Memory B cell (primary cell): ENCODE data around the gene MRPS25.
"Not testable (repeated sequence)": the region's sequence is repeated elsewhere in the genome, so short reads cannot be mapped to it uniquely, and the experiment has no call there.

Source experiments
- ATAC-seq: fragments of 150-1000 bp; cut with Tn5 transposase; 2 replicates; pipeline ENCODE4 v1.10.0; 2021; ENCODE audit warnings: low read depth, mild to moderate bottlenecking, moderate library complexity
- DNase-seq, 2 donors: peaks; one replicate each; pipeline ENCODE4 v3.0.0; 2022; ENCODE audit warnings: low spot score in 2 of 2
- H3K27ac Mint-ChIP-seq: one replicate; pipeline ENCODE4 v1.8.0; 2022; ENCODE audit warnings: mild to moderate bottlenecking, moderate library complexity, mixed read lengths
- H3K27me3 Mint-ChIP-seq: one replicate; pipeline ENCODE4 v1.8.0; 2022; ENCODE audit warnings: mixed read lengths
- H3K36me3 Mint-ChIP-seq: one replicate; pipeline ENCODE4 v1.8.0; 2022; ENCODE audit warnings: mild to moderate bottlenecking, mixed read lengths
- H3K4me1 Mint-ChIP-seq: one replicate; pipeline ENCODE4 v1.8.0; 2022; ENCODE audit warnings: mixed read lengths
- H3K4me3 Mint-ChIP-seq: one replicate; pipeline ENCODE4 v1.8.0; 2022; ENCODE audit warnings: mild to moderate bottlenecking, moderate library complexity, mixed read lengths
- H3K9me3 Mint-ChIP-seq: one replicate; pipeline ENCODE4 v1.8.0; 2022; ENCODE audit warnings: mixed read lengths

Gene MRPS25

GRCh38 chr3:15009167-15009566, 55.9 kb downstream of the MRPS25 start:
- Mint-ChIP-seq H3K36me3 (peaks cover 35% of the 10 kb centered on the region), H3K4me1 (peaks cover 2% of the 10 kb centered on the region), H3K9me3 (no peaks in the 10 kb centered on the region), H3K4me3 (no peak overlapping the region), H3K27me3 (no peaks in the 10 kb centered on the region), H3K27ac (no peak overlapping the region)
- DNase-seq = no peak
- no peak for ATAC-seq

GRCh38 chr3:15007681-15008141, 57.4 kb downstream of the MRPS25 start:
- Mint-ChIP-seq H3K9me3 (no peaks in the 10 kb centered on the region), H3K36me3 (peaks cover 30% of the 10 kb centered on the region), H3K27me3 (no peaks in the 10 kb centered on the region), H3K4me3 (no peak overlapping the region), H3K4me1 (peaks cover 6% of the 10 kb centered on the region), H3K27ac (peak overlapping the region; percentile 55)
- no peak for DNase-seq
- no peak for ATAC-seq

GRCh38 chr3:14999182-14999581, 65.9 kb downstream of the MRPS25 start:
- Mint-ChIP-seq H3K4me1 (peaks cover 17% of the 10 kb centered on the region), H3K36me3 (peaks cover 23% of the 10 kb centered on the region)
- H3K27me3 Mint-ChIP-seq, H3K4me3 Mint-ChIP-seq, H3K27ac Mint-ChIP-seq, DNase-seq, ATAC-seq, H3K9me3 Mint-ChIP-seq: not testable (repeated sequence)
